GM19372 (cell line): ENCODE measurements around the gene SSBP2.

Experiments used
- ATAC-seq: cut with Tn5 transposase; IDR thresholded peaks from one replicate; pipeline ENCODE4 v1.9.1; 2021; ENCODE audit warnings: mild to moderate bottlenecking, low read depth, moderate library complexity; ENCODE audit not compliant: unreplicated experiment

The SSBP2 gene

GRCh38 chr5:81767938-81768337, 17.0 kb upstream of the SSBP2 start:
- ATAC-seq = no peak

- ATAC-seq = no peak
Observed at GRCh38 chr5:81767097-81767496, 16.2 kb upstream of the SSBP2 start.

DNA sequence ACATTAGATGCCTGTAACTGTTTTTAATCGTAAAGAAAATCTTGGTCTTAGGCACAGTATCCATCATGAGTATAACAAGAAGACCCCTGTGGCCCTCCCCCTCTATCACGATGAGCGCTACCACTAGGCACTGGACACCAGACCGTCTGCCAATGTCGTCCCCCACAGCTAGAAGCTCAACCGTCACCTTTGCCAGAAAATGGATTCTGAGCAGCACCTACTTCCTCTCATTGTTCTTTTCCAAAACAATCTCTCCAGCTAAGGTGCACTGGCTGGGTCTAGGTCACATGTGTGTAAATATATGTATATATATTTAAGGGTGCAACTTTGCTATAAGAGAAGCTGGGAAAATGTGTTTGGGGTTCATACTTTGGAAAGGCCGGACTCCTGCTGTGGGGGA, 15.7 kb upstream of the SSBP2 start:
- ATAC-seq = no peak

GRCh38 chr5:81763294-81763928, 12.5 kb upstream of the SSBP2 start:
- no peak for ATAC-seq

DNA sequence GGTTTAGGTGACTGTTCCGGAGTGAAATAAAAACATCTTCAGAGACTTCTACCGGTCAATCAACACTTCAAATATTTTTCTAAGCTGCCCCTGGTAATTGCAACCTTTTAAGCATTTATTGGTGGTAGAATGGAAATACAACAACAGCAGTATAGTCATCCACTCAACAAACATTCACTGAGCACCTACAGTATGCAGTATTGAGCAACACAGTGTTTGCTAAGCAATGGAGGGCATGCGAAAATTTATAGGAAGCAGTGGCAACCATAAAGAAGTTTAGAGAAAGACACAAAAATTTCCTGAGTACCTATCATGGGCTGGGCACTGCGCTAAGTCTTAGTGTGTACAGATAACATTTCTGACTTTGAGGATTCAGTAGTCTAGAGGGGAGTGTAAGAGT, 12.0 kb upstream of the SSBP2 start:
- no peak for ATAC-seq

GRCh38 chr5:81762401-81762800, 11.5 kb upstream of the SSBP2 start:
- ATAC-seq = no peak

GRCh38 chr5:81761970-81762369, 11.1 kb upstream of the SSBP2 start:
- ATAC-seq = no peak

GRCh38 chr5:81761270-81761669, 10.4 kb upstream of the SSBP2 start:
- no peak for ATAC-seq

GRCh38 chr5:81760521-81760920, 9.6 kb upstream of the SSBP2 start:
- ATAC-seq = no peak

- ATAC-seq = no peak
Observed at GRCh38 chr5:81759632-81760005, 8.7 kb upstream of the SSBP2 start.

DNA sequence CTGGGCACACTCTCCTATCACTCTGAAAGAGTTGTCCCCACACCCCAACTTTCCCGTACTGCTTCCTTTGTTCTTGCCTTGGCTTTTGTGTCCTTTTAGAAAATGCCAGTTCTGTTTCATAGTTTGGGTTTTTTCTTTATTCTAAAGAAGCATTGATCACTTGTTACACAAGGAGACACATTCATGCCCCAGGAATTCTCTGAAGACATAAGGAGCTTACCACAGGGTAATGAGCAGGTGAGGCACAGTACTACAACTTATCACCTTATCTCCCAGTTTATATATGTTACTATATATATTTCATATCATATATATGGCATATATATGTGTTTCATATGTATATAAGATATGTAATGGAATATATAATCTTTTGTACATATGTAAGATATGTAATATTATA, 6.5 kb upstream of the SSBP2 start:
- ATAC-seq = no peak

- ATAC-seq = no peak
Observed at GRCh38 chr5:81756016-81756415, 5.1 kb upstream of the SSBP2 start.

DNA sequence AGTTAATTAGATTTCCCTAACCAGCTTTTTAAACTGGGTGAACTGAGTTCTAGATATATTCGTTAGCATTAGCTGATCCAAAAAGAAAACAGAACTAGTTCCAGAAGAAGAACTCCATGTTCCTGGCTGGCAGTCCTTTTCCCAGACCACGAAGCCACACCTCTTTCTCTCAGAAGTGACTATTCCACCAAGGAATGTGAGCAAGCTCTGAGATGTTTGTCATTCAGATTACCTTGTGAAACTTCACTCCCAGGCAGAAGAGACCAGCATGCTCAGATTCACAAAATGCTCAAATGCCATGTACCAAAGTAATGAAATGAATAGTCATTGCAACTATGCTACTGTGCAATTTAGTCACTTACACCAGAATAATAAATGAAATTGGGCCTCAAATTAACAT, 4.4 kb upstream of the SSBP2 start:
- no peak for ATAC-seq

DNA sequence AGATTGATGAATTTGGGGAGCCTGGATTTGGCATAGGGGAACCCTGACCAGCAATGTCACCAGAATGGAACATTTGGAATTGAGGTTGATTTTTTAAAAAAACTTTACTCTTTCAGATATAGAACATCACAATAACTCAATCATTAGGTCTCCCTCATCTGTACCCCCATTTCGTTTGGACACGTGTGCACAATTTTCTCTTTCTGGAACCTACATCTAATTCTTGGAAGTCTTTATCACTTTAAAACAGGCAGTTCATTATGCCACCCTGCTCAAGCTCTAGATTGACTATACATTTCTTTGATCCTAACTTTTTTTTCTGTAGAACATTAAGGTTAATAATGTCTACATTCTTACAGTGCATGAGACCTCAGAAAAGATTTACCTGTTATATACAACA, 3.7 kb upstream of the SSBP2 start:
- ATAC-seq = no peak

GRCh38 chr5:81753429-81753828, 2.5 kb upstream of the SSBP2 start:
- ATAC-seq = no peak

DNA sequence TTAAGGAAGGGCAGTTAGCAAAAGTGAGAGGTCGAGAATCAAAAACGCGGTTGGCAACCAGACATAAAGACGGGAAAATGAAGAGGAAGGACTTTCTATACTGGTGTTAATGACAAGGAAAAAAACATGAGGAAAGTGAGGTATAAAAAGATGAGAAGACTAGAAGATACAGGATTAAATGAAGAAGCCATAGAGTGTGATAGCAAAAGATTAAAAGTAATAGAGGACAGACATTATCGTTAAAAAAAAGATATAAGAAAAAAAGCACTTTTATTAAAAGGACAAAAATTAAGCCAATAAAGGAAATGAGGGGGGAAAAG, 1.7 kb upstream of the SSBP2 start:
- no peak for ATAC-seq

- ATAC-seq = no peak
Observed at GRCh38 chr5:81751836-81752643, 1.1 kb upstream of the SSBP2 start.

DNA sequence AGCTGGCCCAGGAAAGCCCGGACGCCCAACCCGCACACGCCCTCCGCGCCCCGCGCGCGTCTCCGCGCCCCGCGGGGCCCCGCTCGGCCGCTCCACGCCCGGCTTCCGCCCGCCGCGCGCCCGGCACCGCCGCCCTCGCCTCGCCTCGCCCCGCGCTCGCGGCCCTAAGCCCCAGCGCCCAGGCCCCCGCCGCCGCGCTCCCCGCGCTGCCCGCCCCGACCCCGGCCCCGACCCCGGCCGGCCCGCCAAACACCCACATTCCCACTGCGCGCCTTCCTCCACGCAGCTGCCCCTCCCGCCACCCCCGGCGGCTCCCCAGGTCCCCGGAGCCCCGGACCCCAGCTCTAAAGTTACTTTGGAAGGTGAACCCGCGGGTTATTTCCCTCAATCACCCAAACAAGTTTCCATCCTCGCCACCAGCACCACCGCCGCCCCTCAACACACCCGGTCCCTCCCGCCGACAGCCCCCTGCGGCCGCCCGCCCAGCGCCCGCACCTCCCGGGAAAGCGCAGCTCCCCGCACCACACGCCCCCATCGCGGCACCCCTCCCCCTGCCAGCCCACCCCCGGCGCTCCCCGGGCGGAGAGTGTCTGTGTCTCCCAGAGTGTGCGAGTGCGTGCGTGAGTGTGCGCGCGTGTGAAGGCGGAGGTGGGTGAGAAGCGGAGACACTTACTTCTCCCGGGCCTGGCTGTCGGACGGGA, 439 bp downstream of the SSBP2 start:
- ATAC-seq = no peak

DNA sequence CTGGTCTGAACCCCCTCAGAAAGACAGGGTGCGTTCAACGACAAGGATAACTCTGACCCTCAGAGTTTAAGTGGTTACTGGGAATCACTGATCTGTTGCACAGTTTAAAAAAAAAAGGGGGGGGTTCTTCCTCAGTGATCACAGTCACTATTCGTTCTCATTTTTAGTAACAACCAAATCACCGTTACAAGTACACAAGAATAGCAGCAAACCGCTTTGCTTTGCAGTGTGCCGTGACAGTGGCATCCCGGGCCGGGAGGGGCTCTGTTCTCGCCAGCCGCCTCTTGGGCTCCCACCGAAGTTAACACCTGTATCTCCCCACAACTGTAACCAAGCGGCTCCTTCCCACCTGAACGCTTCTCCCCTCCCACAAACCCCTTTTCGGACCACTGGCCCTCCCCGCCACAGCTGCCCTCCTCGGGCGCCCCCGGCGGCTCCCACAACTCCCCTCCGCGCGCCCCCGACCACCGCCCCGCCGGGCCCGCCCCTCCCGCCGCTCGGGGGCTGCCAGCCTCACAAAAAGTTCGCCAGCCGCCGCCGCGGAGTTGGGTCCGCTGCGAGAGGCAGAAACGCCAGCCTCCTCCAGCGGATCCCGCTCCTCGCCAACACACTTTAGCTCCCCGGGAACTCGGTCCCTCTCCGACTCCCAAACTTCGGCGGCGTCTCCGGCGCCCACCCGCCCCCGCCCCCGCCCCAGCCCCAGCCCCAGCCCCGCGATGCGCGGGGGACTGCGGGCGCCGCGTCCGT, 1.2 kb downstream of the SSBP2 start:
- peak; percentile 21 for ATAC-seq

- no peak for ATAC-seq
Observed at GRCh38 chr5:81749192-81749560, 1.7 kb downstream of the SSBP2 start.

DNA sequence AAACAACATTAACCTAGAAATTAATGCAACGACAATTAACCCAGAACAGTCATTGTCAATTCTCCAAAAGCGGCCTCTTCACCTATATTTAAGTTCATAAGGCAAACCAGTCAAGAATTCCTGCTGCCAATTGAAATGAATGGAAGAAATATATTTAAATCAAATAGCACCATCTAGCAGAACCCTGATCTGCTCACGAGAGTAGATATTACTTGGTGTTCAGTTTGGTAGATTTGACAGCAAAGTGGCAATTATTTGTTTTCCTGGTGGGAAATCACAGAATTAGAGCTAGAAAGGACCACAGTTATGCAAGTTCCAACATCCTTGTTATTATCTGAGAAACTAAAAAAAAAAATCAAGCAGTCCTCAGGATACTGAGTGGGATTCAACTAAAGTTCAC, 2.3 kb downstream of the SSBP2 start:
- ATAC-seq = no peak
